GM18517 (cell line): ENCODE measurements around the gene KANK3.
A peak's percentile ranks its signal among the peaks of the same experiment; 100 is the strongest.
"Not testable (repeated sequence)": the region's sequence is repeated elsewhere in the genome, so short reads cannot be mapped to it uniquely, and the experiment has no call there.

Experiments
- ATAC-seq: cut with Tn5 transposase; IDR thresholded peaks from one replicate; pipeline ENCODE4 v1.9.1; 2021; ENCODE audit warnings: mild to moderate bottlenecking, moderate library complexity; ENCODE audit not compliant: unreplicated experiment

Gene KANK3

DNA sequence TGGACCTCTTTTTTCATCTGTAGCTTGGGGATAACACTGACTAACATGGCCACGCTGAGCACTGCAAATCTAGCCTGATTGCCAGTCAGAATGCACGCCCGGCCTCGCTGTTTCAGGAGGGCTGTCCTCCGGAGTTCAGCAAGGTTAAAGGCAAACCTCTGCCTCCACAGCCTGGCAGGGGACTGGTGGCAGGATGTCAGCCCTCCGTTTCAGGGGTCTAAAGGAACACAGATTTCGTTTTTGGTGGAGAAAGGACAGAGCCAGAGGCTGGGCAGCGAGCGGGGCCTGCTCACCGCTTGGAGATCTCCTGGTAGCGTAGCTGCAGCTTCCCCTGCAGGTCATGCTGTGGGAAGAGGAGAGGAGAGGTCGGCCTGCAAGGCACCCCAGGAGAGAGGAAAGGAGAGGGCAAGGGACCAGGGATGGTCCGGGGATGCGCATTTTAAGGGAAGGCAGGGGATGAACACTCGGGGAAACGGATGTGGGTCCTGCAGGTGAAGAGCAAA lies 22.4 kb downstream of the KANK3 start:
- no peak for ATAC-seq

DNA sequence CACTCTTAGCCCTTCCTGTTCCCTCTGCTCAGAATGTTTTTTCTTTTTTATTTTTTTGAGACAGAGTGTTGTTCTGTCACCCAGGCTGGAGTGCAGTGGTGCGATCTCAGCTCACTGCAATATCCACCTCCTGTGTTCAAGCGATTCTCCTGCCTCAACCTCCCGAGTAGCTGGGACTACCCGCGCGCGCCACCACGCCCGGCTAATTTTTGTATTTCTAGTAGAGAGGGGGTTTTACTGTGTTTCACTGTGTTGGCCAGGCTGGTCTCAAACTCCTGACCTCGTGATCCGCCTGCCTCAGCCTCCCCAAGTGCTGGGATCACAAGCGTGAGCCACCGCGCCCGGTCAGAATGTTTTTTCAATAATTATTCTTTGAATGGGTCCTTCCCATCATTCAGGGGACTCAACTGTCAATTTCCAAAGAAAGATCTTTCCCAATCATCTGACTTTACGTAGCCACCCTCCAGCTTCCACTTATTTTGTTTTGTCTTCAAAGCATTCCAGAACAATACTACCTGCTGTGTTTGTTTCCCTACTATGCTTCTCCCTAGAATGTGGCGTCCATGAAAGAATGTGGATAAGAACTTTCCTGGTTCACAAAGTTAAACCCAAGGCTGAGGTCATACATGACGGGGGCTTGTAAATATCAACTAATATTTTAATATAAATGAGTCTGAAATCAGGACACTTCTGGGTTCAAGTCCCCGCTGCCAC lies 23.1 kb downstream of the KANK3 start:
- no peak for ATAC-seq

DNA sequence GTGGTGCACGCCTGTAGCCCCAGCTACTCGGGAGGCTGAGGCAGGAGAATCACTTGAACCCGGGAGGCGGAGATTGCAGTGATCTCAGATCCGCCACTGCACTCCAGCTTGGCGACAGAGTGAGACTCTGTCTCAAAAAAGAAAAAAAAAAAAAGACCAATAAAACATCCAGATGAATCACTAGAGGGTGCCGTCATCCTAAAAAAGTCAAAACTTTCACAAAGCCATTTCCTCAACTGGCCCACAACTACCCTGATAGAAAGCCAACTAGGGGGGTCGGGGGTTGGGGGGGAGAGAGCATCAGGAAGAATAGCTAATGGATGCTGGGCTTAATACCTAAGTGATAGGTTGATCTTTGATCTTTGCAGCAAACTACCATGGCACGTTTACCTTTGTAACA lies 24.2 kb downstream of the KANK3 start:
- ATAC-seq, result not testable (repeated sequence)

DNA sequence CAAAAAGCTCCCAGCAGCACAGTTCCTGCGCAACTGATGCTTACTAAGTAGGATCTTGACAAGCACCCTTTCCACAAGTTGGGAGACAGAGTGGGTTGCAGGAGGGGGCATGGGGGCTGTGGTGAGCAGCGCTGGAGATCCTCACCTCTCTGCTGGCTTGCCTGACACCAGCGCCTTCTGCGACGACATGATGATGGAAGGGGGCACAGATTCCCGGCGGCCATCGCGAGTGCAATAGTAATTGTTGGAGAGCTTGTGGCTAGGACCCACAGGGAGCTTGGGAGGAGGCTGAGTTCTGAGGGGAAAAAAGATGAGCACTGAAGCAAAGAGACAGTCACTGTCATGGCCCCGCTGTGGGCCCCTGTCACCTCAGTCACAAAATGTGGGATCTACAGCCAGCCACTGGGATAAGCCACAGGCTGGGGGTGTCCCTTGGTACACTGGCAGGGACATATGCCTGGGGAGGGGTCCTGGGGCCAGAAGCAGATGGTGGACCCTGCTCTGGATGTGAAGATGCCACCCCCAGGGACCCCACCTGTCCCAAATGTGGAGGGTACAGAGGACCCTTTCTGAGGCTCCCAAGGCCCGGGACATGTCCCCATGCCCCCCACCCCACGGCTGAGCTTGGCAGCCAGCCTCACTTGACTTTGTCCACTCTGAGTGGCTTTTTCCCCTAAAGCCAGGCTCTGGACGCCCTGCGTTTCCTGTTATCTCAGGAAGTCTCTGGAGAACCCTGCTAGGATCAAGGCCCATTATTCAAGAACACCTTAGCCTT lies 26.5 kb downstream of the KANK3 start:
- ATAC-seq, result no peak

DNA sequence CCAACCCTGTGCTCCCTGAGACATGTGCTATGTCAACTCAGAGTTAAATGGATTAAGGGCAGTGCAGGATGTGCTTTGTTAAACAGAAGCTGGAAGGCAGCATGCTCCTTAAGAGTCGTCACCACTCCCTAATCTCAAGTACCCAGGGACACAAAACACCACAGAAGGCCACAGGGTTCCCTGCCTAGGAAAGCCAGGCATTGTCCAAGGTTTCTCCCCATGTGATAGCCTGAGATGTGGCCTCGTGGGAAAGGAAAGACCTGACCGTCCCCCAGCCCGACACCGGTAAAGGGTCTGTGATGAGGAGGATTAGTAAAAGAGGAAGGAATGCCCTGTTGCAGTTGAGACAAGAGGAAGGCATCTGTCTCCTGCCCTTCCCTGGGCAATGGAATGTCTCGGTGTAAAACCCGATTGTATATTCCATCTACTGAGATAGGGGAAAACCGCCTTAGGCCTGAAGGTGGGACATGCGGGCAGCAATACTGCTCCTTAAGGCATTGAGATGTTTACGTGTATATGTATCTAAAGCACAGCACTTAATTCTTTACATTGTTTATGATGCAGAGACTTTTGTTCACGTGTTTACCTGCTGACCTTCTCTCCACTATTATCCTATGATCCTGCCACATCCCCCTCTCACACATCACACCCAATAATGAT lies 28.0 kb downstream of the KANK3 start:
- not testable (repeated sequence) for ATAC-seq

DNA sequence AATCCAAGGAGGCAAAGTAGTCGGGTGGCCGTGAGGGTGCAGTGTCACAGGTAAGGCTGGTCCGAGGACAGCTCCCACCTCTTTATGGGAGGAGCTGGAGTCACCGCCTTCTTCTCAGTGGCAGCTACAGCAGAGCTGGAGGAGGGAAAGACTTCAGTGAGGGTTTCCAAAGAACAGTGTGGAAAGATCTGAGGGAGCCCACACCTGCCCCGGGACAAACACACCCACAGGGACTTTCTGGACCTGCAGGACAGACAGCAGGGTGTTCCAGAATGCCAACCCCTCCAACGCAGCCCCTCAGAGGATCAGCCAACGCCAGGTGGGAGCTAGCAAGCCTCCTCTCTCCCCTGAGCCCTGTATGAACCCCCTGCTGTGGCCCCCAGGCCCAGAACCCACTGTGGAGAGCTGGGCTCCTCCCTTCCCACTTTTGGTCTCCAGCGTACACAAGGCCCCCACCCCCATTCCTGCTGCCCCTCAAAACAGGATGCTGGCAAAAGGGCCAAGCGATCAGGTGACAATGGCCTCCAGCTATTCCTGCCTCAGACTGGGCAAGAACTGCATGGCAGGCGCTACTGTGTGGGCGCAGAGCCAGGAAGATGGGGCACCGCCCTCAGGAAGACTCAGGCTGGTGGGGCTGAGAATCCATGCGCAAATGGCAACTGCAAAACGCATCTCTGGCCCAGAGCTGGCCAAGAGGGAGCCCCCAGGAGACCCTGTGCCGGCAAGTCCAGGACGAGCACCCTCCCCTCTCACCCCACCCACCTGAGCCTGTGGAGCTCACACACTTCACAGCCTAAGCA lies 31.4 kb downstream of the KANK3 start:
- ATAC-seq, result no peak

DNA sequence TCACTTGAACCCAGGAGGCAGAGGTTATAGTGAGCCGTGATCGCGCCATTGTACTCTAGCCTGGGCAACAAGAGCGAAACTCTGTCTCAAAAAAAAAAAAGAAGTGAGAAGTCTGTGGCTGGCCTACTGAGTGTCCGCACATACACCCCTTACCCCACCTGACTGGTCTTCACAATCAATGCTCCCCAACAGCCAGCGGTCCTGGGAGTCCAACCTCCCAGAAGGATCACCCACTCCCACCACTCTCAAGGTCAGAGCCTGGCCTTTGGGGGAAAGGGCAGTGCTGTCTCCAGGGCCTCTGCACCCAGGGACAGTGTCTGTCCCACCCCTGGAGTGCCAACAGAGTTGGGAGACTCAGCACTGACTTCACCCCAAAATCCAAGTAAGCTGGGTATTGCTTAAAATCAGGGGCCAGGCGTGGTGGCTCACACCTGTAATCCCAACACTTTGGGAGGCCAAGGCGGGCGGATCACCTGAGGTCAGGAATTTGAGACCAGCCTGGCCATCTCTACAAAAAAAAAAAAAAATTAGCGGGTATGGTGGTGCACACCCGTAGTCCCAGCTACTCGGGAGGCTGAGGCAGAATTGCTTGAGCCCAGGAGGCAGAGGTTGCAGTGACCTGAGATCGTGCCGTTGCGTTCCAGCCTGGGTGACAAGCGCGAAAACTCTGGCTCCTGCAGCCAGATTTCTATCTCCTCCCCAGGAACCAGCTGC lies 32.6 kb downstream of the KANK3 start:
- ATAC-seq, result no peak

DNA sequence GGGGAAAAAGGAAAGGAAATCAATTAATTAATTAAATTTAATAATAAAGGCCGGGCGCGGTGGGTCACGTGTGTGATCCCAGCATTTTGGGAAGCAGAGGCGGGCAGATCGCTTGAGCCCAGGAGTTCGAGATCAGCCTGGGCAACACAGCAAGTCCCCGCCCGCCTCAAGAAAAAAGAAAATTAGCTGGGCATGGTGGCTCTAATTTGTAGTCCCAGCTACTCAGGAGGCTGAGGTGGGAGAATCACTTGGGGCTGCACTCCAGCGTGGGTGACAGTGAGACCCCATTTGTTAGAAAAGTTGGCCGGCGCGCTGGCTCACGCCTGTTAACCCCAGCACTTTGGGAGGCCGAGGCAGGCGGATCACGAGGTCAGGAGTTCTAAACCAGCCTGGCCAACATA lies 34.2 kb downstream of the KANK3 start:
- no peak for ATAC-seq

DNA sequence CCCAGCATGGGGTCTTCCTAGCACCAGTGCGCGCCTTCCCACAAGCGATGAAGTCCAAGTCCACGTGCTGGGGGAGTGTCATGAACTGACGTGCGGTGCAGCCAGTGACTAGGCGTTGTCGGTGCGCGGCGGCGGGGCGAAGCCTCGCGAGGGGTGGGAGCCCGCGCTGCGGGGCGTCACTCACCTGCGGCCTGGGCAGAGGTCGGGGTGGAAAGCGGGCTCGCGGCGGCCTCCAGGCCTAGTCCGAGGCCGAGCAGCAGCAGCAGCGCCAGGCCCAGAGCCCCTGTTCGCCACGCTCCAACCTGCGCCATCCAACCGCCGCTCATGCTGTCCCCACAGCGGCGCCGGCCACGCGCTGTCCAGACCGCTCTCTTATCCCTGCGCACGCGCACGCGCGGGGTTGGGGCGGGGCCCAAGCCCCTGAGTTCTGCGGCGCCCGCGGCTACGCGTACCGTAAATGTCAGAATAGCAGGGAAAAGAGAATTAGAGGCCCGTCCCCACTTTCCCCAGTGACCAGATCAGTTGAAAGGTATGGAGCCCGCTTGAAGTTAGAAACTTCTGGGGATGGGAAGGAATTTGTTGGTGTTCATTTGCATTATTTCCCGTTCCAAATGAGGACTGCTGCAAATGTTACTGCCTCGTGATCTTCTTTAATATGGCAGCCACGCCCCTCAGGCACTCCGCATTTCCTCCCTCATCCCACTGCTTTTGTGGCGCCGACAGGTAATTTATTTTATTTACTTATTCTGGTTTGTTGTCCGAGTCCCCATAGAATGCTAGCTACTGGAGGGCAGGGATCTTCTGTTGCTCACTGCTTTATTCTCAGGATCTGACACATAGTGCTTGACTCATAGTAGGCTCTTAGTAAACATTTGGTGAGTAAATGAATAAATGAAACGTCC lies 34.8 kb downstream of the KANK3 start, which contains the start of gene CD320:
TSS of gene CD320 (minus strand) at position 394 of the 902 bp plus-strand sequence. CDS start at position 326, 68 bp downstream.
- peak; percentile 85 for ATAC-seq

DNA sequence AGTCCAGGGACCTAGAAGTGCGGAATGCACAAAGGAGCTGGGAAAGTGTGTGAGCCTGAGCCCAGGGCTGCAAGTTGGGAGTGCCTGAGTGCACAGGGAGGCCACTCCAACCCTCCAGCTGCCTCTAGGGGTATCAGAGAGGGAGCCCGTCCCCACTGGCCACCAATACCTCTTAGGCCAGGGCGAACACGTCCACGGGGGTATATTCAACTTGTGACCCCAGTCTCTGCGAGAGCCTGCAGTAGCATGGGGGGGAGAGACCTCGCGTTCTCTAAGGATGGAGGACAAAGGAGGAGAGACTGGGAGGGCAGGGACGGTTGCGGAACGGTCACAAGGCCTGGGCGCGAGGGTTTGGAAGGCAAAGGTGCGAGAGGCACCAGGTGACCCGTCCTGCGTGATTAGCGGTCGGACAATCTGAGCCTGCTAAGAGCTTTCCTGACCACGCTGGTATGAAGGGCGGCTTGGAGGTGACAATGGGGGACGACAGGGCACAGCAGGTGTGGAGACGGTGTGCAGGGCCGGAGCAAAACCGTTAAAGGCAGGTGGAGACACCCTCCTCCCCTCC lies 35.6 kb downstream of the KANK3 start:
- ATAC-seq, result no peak

DNA sequence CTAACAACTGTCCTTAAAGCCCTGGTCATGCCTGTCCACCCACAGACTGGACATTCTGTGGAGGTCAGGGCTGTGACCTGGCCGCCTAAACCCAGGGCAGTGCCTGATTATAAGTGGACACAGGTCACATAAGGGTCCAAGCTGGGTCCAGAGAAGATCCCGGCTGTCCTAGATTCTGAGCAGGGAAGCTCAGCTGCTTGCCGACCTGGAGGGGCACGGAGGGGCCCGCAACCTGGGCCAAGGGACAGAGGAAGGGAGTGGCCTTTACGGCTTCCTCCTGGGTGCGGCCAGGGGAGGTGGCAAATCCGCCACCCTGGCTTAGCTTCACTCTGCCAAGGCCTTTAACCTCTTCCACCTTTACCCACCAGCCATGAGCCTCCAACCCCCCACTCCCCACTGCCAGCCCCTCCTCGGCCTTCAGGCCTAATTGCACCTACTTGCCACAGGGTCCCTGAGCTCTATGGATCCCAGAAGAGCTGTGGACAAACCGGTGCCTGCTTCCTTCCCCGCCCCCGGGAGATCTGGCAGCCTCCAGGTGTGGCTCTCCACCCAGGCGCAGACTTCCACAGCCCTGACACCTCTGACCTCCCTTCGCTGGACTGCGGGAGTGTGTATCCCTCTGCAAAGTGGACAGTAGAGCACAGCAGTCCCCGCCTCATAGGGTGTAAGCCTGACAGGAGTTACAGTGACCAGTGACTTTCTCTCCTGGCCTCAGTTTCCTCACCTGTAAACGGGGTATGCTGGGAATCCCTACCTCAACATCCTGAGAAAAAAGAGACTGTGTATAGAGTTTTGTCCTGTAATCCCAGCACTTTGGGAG lies 36.6 kb downstream of the KANK3 start:
- no peak for ATAC-seq

DNA sequence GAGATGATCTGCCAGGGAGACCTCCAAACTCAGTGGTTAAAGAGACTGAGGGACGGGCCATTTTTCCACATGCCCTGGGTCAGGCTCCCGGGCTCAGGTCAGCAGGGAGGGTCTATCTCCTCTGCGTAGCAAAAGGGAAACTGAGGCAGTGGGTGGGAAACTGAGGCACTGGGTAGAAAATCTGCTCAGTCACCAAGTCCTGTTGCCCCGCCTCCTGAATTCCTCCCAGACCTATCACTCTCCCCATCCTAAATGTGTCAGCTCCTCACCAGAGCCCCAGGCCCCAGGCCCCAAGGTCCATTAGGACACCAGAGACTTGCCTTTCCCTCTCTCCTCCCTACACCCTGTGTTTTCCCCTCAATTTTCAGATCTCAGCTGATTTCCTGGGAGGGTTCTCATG lies 37.3 kb downstream of the KANK3 start:
- ATAC-seq, result no peak

DNA sequence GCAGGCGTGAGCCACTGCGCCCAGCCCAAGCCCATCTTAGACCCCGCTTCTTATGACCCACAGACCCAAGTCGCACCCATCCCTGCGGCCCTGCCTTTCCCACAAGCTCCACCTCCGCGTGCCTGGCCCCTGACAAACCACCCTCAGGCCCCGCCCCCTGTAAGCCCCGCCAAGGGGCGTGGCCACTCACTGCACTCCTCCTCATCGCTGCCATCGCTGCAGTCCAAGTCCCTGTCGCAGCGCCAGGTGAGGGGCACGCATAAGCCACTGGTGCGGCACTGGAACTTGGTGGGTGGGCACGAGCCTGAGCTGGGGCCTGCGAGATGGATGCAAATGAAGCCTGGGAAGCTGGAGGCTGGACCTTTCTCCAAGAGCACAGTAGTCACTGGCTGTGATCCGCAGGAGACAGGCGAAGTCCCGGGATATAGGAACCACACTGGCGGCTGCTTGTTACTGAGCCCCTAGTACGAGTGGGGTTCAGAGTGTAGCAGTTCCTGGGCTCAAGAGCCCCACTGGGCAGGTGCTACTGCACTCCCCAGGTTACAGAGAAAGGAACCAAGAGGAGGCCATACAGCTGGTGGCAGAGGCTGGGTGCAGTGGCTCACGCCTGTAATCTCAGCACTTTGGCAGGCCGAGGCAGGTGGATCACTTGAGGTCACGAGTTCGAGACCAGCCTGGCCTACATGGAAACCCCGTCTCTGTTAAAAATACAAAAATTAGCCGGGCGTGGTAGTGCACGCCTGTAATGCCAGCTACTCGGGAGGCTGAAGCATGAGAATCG lies 38.0 kb downstream of the KANK3 start:
- no peak for ATAC-seq

DNA sequence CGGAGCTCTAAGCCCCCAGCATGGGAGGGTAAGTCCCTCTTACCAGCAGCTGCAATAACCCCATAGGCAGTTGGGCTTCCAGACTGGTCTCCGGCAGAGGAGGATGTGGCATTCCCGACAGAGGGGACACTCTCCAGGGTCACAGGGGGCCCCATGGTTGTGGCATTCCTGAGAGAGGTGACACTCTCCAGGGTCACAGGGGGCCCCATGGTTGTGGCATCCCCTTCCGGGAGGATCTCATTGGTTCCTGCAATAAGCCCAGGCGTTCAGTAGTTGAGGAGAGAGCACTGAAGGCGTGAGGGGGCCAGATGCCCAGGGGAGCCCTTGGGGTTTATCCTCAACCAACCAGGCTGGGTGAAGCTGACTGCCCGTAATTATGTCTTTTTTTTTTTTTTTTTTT lies 40.3 kb downstream of the KANK3 start:
- ATAC-seq, result no peak

DNA sequence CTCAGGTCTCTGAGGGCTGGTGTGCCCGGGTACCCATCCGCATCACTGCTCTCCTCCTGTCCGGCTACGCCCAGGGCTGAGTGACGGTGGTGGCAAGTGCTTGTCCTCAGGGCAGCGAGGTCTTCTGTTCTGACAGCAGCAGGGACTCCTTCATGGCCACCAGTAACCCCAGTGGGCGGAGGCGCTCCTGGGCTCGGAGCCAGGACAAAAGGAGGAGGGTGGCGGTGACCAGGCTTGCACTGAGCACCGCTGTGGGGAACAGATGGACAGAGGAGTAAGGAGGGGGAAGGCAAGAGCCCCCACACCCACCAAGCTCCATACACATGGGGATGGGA lies 40.7 kb downstream of the KANK3 start:
- no peak for ATAC-seq

DNA sequence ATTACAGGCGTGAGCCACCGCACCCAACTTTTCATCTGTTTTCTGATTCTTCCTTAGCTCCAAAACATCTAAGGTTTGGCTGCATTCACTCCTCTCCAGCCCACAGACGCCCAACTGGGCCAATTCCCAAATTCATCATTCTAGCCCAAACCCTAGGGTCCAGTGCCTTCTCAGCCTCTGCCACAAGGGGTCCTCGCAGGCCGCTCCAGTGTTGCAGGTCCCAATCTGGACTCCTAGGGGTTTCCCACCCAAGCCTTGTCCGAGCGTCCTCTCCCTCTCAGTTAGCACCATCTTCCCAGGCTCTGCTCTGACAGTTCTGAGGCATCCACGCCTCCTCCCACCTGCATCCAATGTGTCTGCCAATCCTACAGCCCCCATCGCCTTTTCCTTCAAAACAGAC lies 51.7 kb downstream of the KANK3 start:
- not testable (repeated sequence) for ATAC-seq

DNA sequence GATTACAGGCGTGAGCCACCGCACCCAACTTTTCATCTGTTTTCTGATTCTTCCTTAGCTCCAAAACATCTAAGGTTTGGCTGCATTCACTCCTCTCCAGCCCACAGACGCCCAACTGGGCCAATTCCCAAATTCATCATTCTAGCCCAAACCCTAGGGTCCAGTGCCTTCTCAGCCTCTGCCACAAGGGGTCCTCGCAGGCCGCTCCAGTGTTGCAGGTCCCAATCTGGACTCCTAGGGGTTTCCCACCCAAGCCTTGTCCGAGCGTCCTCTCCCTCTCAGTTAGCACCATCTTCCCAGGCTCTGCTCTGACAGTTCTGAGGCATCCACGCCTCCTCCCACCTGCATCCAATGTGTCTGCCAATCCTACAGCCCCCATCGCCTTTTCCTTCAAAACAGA lies 66.6 kb downstream of the KANK3 start:
- ATAC-seq, result not testable (repeated sequence)
